C4-2B (cell line): ENCODE results near the gene TSPAN9.

ENCODE experiments used
- H3K27ac ChIP-seq: fragments of 450-650 bp; 2 replicates; pipeline ENCODE4 v1.5.1; 2017
- CTCF ChIP-seq: fragments of 450-650 bp; conservative IDR thresholded peaks from 2 replicates; pipeline ENCODE4 v1.5.1; 2017; ENCODE audit warnings: mild to moderate bottlenecking
- ZFX ChIP-seq: fragments of 450-650 bp; IDR thresholded peaks from 2 replicates; pipeline ENCODE4 v1.6.1; 2017

The TSPAN9 gene

GRCh38 chr12:3222979-3223378 lies 145.8 kb downstream of the TSPAN9 start:
- TF ChIP-seq CTCF: no peak
- no peak for TF ChIP-seq ZFX
- no peak overlapping the region for H3K27ac ChIP-seq

GRCh38 chr12:3223601-3224529 lies 146.7 kb downstream of the TSPAN9 start:
- TF ChIP-seq CTCF: no peak
- no peak for TF ChIP-seq ZFX
- no peak overlapping the region for H3K27ac ChIP-seq

GRCh38 chr12:3224530-3224903 lies 147.3 kb downstream of the TSPAN9 start:
- no peak overlapping the region for H3K27ac ChIP-seq
- TF ChIP-seq CTCF (no peak), ZFX (no peak)

- H3K27ac ChIP-seq: no peak overlapping the region
- TF ChIP-seq ZFX (no peak), CTCF (no peak)
These were observed 148.1 kb downstream of the TSPAN9 start for GRCh38 chr12:3225154-3225795.

- H3K27ac ChIP-seq: no peak overlapping the region
- TF ChIP-seq ZFX (no peak), CTCF (no peak)
These were observed 148.6 kb downstream of the TSPAN9 start for GRCh38 chr12:3225796-3226180.

GRCh38 chr12:3226264-3226663 lies 149.1 kb downstream of the TSPAN9 start:
- H3K27ac ChIP-seq: no peak overlapping the region
- TF ChIP-seq ZFX (no peak), CTCF (no peak)
